GM18868 (cell line): ENCODE measurements around the gene KCNH3.
"Not testable (repeated sequence)": the region's sequence is repeated elsewhere in the genome, so short reads cannot be mapped to it uniquely, and the experiment has no call there.

Experiments
- ATAC-seq: cut with Tn5 transposase; IDR thresholded peaks from one replicate; pipeline ENCODE4 v1.9.1; 2021; ENCODE audit warnings: mild to moderate bottlenecking, moderate library complexity; ENCODE audit not compliant: unreplicated experiment

The KCNH3 gene

GRCh38 chr12:49527361-49528130 is 11.3 kb upstream of the KCNH3 start:
- ATAC-seq: no peak

GRCh38 chr12:49529414-49529813 is 9.4 kb upstream of the KCNH3 start:
- ATAC-seq: no peak

- no peak for ATAC-seq
Observed at GRCh38 chr12:49531745-49532144, 7.1 kb upstream of the KCNH3 start.

- no peak for ATAC-seq
Observed at GRCh38 chr12:49533331-49533730, 5.5 kb upstream of the KCNH3 start.

- ATAC-seq: not testable (repeated sequence)
Observed at GRCh38 chr12:49534122-49534521, 4.7 kb upstream of the KCNH3 start.

- no peak for ATAC-seq
Observed at GRCh38 chr12:49534731-49535278, 4.0 kb upstream of the KCNH3 start.

- no peak for ATAC-seq
Observed at GRCh38 chr12:49535921-49536525, 2.8 kb upstream of the KCNH3 start.

GRCh38 chr12:49536526-49537071 is 2.2 kb upstream of the KCNH3 start:
- no peak for ATAC-seq

GRCh38 chr12:49537231-49537751 is 1.5 kb upstream of the KCNH3 start:
- no peak for ATAC-seq

GRCh38 chr12:49537752-49538509 is 899 bp upstream of the KCNH3 start:
- no peak for ATAC-seq

GRCh38 chr12:49539406-49540228 is 787 bp downstream of the KCNH3 start:
- no peak for ATAC-seq

GRCh38 chr12:49540229-49541139 is 1.7 kb downstream of the KCNH3 start:
- ATAC-seq: no peak

GRCh38 chr12:49541140-49541861 is 2.5 kb downstream of the KCNH3 start:
- no peak for ATAC-seq

GRCh38 chr12:49541911-49542505 is 3.2 kb downstream of the KCNH3 start:
- ATAC-seq: no peak

GRCh38 chr12:49542592-49543160 is 3.8 kb downstream of the KCNH3 start:
- no peak for ATAC-seq

GRCh38 chr12:49543221-49543913 is 4.5 kb downstream of the KCNH3 start:
- ATAC-seq: no peak
